GM21717 (cell line): ENCODE measurements around the gene NDUFB11.
A peak's percentile ranks its signal among the peaks of the same experiment; 100 is the strongest.
"Not testable (repeated sequence)": the region's sequence is repeated elsewhere in the genome, so short reads cannot be mapped to it uniquely, and the experiment has no call there.

Experiments used
- ATAC-seq: cut with Tn5 transposase; IDR thresholded peaks from one replicate; pipeline ENCODE4 v1.9.1; 2021; ENCODE audit warnings: mild to moderate bottlenecking, moderate library complexity; ENCODE audit not compliant: unreplicated experiment

The NDUFB11 gene

GRCh38 chrX:47146936-47147859 lies 2.7 kb upstream of the NDUFB11 start:
- ATAC-seq, result no peak

GRCh38 chrX:47146121-47146935 lies 1.8 kb upstream of the NDUFB11 start:
- no peak for ATAC-seq

GRCh38 chrX:47145395-47146120 lies 1.1 kb upstream of the NDUFB11 start:
- ATAC-seq, result peak; percentile 36

- no peak for ATAC-seq
Observed at GRCh38 chrX:47143894-47144625, 442 bp downstream of the NDUFB11 start.

GRCh38 chrX:47138171-47138570 lies 6.3 kb downstream of the NDUFB11 start:
- no peak for ATAC-seq

- not testable (repeated sequence) for ATAC-seq
Observed at GRCh38 chrX:47135650-47136049, 8.9 kb downstream of the NDUFB11 start.

- ATAC-seq, result no peak
Observed at GRCh38 chrX:47133493-47133892, 11.0 kb downstream of the NDUFB11 start.

GRCh38 chrX:47129899-47130358 lies 14.6 kb downstream of the NDUFB11 start:
- no peak for ATAC-seq

GRCh38 chrX:47129157-47129898 lies 15.2 kb downstream of the NDUFB11 start:
- peak; percentile 96 for ATAC-seq

- ATAC-seq, result not testable (repeated sequence)
Observed at GRCh38 chrX:47124466-47124865, 20.0 kb downstream of the NDUFB11 start.

GRCh38 chrX:47116551-47117110 lies 27.9 kb downstream of the NDUFB11 start:
- not testable (repeated sequence) for ATAC-seq

- ATAC-seq, result no peak
Observed at GRCh38 chrX:47112316-47112954, 32.1 kb downstream of the NDUFB11 start.

- ATAC-seq, result not testable (repeated sequence)
Observed at GRCh38 chrX:47110936-47111615, 33.4 kb downstream of the NDUFB11 start.

- ATAC-seq, result no peak
Observed at GRCh38 chrX:47101206-47101605, 43.3 kb downstream of the NDUFB11 start.

GRCh38 chrX:47098338-47099094 lies 46.0 kb downstream of the NDUFB11 start:
- ATAC-seq, result no peak

- ATAC-seq, result no peak
Observed at GRCh38 chrX:47097018-47097417, 47.5 kb downstream of the NDUFB11 start.

GRCh38 chrX:47093860-47094259 lies 50.6 kb downstream of the NDUFB11 start:
- no peak for ATAC-seq
